Left lung (tissue), 10 donors: ENCODE results near the gene BTN1A1. TPM values are rescaled to one million over a fixed set of nuclear protein-coding genes. Genes with fewer than 3 reads are reported as not detected.

Experiments
- ATAC-seq: fragments of 200-7000 bp; cut with Tn5 transposase; one replicate; pipeline ENCODE4 v1.9.1; 2020; ENCODE audit warnings: moderate library complexity
- DNase-seq, 4 donors: peaks; one replicate each; pipeline ENCODE4 v3.0.0-alpha.2; 2013 to 2020
- H3K27ac ChIP-seq, 2 donors: fragments of 200-600 bp; sonication (generic) in 1 of 2; one replicate each; pipeline versions ENCODE4 v1.5.0 to v1.8.0; 2020 to 2021
- H3K27me3 ChIP-seq, 2 donors: fragments of 200-600 bp; sonication (generic) in 1 of 2; one replicate each; pipeline versions ENCODE4 v1.5.0 to v1.8.0; 2020 to 2021
- H3K36me3 ChIP-seq, 2 donors: fragments of 200-600 bp; sonication (generic) in 1 of 2; one replicate each; pipeline versions ENCODE4 v1.5.0 to v1.8.0; 2020 to 2021
- H3K4me1 ChIP-seq, 2 donors: fragments of 200-600 bp; one replicate each; pipeline ENCODE4 v1.8.0; 2021
- H3K4me3 ChIP-seq, 2 donors: fragments of 200-600 bp; sonication (generic) in 1 of 2; one replicate each; pipeline versions ENCODE4 v1.5.0 to v1.8.0; 2020 to 2021; ENCODE audit warnings: mild to moderate bottlenecking in 1 of 2
- H3K9me3 ChIP-seq, 2 donors: fragments of 200-600 bp; sonication (generic) in 1 of 2; one replicate each; pipeline versions ENCODE4 v1.5.0 to v1.8.0; 2020 to 2021
- CTCF ChIP-seq, 2 donors: fragments of 200-600 bp; sonication (generic) in 1 of 2; IDR thresholded peaks; one replicate each; pipeline versions ENCODE4 v1.5.0 to v1.8.0; 2021; ENCODE audit warnings: antibody characterized with exemption in 2 of 2
- intact Hi-C, 2 donors: fragments of 100-400 bp; cut with DNase I; formaldehyde crosslinking; loops; one replicate each; pipeline versions ENCODE4 v1.11.2 to v1.14.2; 2022
- polyA plus RNA-seq, 6 donors: library from polyadenylated mRNA; unstranded; fragments of 120-200 nt; gene quantifications; one replicate each; pipeline ENCODE4 v1.2.1, GENCODE V29; 2013; ENCODE audit not compliant: insufficient read length in 6 of 6
- total RNA-seq, 2 donors: library from RNA; stranded (reverse); fragmentation: NEBNext Ultra II Directional; extraction: Animal tissue kit (Norgen Biotek cat#: 25700); gene quantifications; one replicate each; pipeline ENCODE4 v1.2.1, GENCODE V29; 2021
- donor health status: DM: no; HTN: yes; CAD: no.
- donor health status: DM: no; HTN: no; CAD: no.

Gene BTN1A1
- total and polyA plus RNA-seq, 8 donors, result 0.15 to 0.32 (median 0.23) TPM; not detected in 2

- Histone ChIP-seq H3K4me3 (peak overlapping the region; percentile 52), H3K9me3 (no peaks in the 10 kb centered on the region), H3K36me3 (no peaks in the 10 kb centered on the region), H3K27ac (peak overlapping the region; percentile 62 to 86), H3K27me3 (no peaks in the 10 kb centered on the region), H3K4me1 (peaks cover 9 to 22% of the 10 kb centered on the region in 2 donors)
- DNase-seq (peak in 3 of 4 donors; percentile 85 to 94 (median 93)), ATAC-seq (peak; percentile 58)
- no peak for TF ChIP-seq CTCF (IDR thresholded peaks at IDR 0.05)
- intact Hi-C loops, result no loop called here
Observed at GRCh38 chr6:26532699-26533531, 32.8 kb downstream of the BTN1A1 start.

DNA sequence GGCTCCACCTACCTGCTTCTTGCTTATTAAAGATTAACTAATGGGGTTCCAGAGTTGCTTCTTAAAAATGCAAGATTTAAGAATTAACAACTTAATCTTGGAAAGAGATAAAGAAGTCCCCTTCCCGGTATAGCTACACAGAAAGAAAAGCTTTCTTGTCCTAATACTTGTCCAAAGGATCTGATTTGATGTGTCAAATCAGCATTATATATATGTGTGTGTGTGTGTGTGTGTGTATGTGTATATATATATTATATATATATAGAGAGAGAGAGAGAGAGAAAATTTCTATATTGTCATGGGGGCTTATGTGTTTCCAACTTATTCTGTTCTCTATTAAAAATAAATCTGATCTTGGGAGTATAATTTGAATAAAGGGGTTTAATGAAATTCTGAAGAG lies 33.4 kb downstream of the BTN1A1 start:
- TF ChIP-seq CTCF (IDR thresholded peaks at IDR 0.05), result no peak
- Histone ChIP-seq H3K27ac (peak overlapping the region; percentile 62 to 86), H3K4me1 (peaks cover 9 to 24% of the 10 kb centered on the region in 2 donors), H3K27me3 (no peaks in the 10 kb centered on the region), H3K9me3 (no peaks in the 10 kb centered on the region), H3K36me3 (no peaks in the 10 kb centered on the region), H3K4me3 (peak overlapping the region; percentile 52)
- ATAC-seq (no peak), DNase-seq (no peak)
- intact Hi-C loops, result no loop called here

- DNase-seq (no peak), ATAC-seq (no peak)
- H3K27me3 ChIP-seq, result no peaks in the 10 kb centered on the region
- H3K4me3 ChIP-seq, result no peak overlapping the region
- H3K36me3 ChIP-seq, result no peaks in the 10 kb centered on the region
- no peak overlapping the region for H3K27ac ChIP-seq
- peaks cover 9 to 37% of the 10 kb centered on the region in 2 donors for H3K4me1 ChIP-seq
- no peaks in the 10 kb centered on the region for H3K9me3 ChIP-seq
- no peak for TF ChIP-seq CTCF (IDR thresholded peaks at IDR 0.05)
- intact Hi-C loops, result no loop called here
Observed at GRCh38 chr6:26534681-26535465, 34.8 kb downstream of the BTN1A1 start.

- H3K9me3 ChIP-seq, result no peaks in the 10 kb centered on the region
- peak overlapping the region; percentile 91 to 95 for H3K27ac ChIP-seq
- peak overlapping the region; percentile 82 to 85 for H3K4me3 ChIP-seq
- H3K27me3 ChIP-seq, result no peaks in the 10 kb centered on the region
- H3K4me1 ChIP-seq, result peaks cover 9 to 42% of the 10 kb centered on the region in 2 donors
- DNase-seq (peak in 2 of 4 donors; percentile 65 to 80), ATAC-seq (peak; percentile 2)
- intact Hi-C loops, result no loop called here
- no peak for TF ChIP-seq CTCF (IDR thresholded peaks at IDR 0.05)
- H3K36me3 ChIP-seq, result peaks cover 0 to 5% of the 10 kb centered on the region in 2 donors
Observed at GRCh38 chr6:26536571-26537159, 36.6 kb downstream of the BTN1A1 start.
